Activated T-helper 2 cell treated with anti-CD3 and anti-CD28 coated beads, Interferon-gamma antibody, Interleukin-2, Interleukin-4, amounts not matched to agents 10 μg/mL and 5 μg/mL and 100 μg/mL, durations not matched to agents 14 hours and 24 hours and 36 hours (primary cell): Measurements from ENCODE around the gene MRPL41. TPM values are rescaled to one million over a fixed set of nuclear protein-coding genes. Genes with fewer than 3 reads are reported as not detected.
A peak's percentile ranks its signal among the peaks of the same experiment; 100 is the strongest.

Experiments
- DNase-seq: peaks from one replicate; pipeline ENCODE4 v3.0.0; 2021; ENCODE audit warnings: low spot score
- H3K27ac Mint-ChIP-seq: one replicate; pipeline ENCODE4 v1.8.0; 2021; ENCODE audit warnings: mixed read lengths
- H3K27me3 Mint-ChIP-seq: one replicate; pipeline ENCODE4 v1.8.0; 2021; ENCODE audit warnings: low read depth, mixed read lengths
- H3K36me3 Mint-ChIP-seq: one replicate; pipeline ENCODE4 v1.8.0; 2021; ENCODE audit warnings: low read depth, mixed read lengths
- H3K4me1 Mint-ChIP-seq: one replicate; pipeline ENCODE4 v1.8.0; 2021; ENCODE audit warnings: low read depth, mixed read lengths
- H3K4me3 Mint-ChIP-seq: one replicate; pipeline ENCODE4 v1.8.0; 2021; ENCODE audit warnings: low read depth, mild to moderate bottlenecking, moderate library complexity, mixed read lengths
- H3K9me3 Mint-ChIP-seq: one replicate; pipeline ENCODE4 v1.8.0; 2021; ENCODE audit warnings: mixed read lengths
- intact Hi-C: fragments of 100-400 bp; cut with micrococcal nuclease; formaldehyde crosslinking; loops from one replicate; pipeline ENCODE4 v1.15.1; 2023
- total RNA-seq: library from RNA; stranded (reverse); gene quantifications from 2 replicates; pipeline ENCODE4 v1.2.3, GENCODE V29; 2022

Gene MRPL41
- total RNA-seq, 1 donor from 2014 or later, result 43.2 TPM

- H3K4me1 Mint-ChIP-seq, result peaks cover 12% of the 10 kb centered on the region
- no peaks in the 10 kb centered on the region for H3K9me3 Mint-ChIP-seq
- intact Hi-C loops, result no loop called here
- no peaks in the 10 kb centered on the region for H3K27me3 Mint-ChIP-seq
- DNase-seq, result no peak
- no peak overlapping the region for H3K27ac Mint-ChIP-seq
- no peak overlapping the region for H3K4me3 Mint-ChIP-seq
- peaks cover 34% of the 10 kb centered on the region for H3K36me3 Mint-ChIP-seq
These were observed 18.0 kb downstream of the MRPL41 start for GRCh38 chr9:137569609-137570203.

- H3K27me3 Mint-ChIP-seq, result no peaks in the 10 kb centered on the region
- no peak overlapping the region for H3K4me3 Mint-ChIP-seq
- peaks cover 43% of the 10 kb centered on the region for H3K36me3 Mint-ChIP-seq
- H3K4me1 Mint-ChIP-seq, result peaks cover 15% of the 10 kb centered on the region
- no peak overlapping the region for H3K27ac Mint-ChIP-seq
- no peak for DNase-seq
- H3K9me3 Mint-ChIP-seq, result no peaks in the 10 kb centered on the region
- intact Hi-C loops, result no loop called here
These were observed 18.9 kb downstream of the MRPL41 start for GRCh38 chr9:137570566-137570965.

- no peaks in the 10 kb centered on the region for H3K9me3 Mint-ChIP-seq
- H3K36me3 Mint-ChIP-seq, result peaks cover 51% of the 10 kb centered on the region
- H3K4me3 Mint-ChIP-seq, result no peak overlapping the region
- no peak overlapping the region for H3K27ac Mint-ChIP-seq
- DNase-seq, result no peak
- H3K4me1 Mint-ChIP-seq, result peaks cover 27% of the 10 kb centered on the region
- intact Hi-C loops, result no loop called here
- H3K27me3 Mint-ChIP-seq, result no peaks in the 10 kb centered on the region
These were observed 22.5 kb downstream of the MRPL41 start for GRCh38 chr9:137574192-137574591.

GRCh38 chr9:137575364-137575715 is 23.7 kb downstream of the MRPL41 start:
- H3K4me3 Mint-ChIP-seq, result no peak overlapping the region
- no peak for DNase-seq
- peaks cover 24% of the 10 kb centered on the region for H3K4me1 Mint-ChIP-seq
- intact Hi-C loops, result loop anchor here (5.0 kb wide), 1 partner anchor 42 kb away; the partner anchor contains the start of gene EHMT1
- no peaks in the 10 kb centered on the region for H3K27me3 Mint-ChIP-seq
- peaks cover 47% of the 10 kb centered on the region for H3K36me3 Mint-ChIP-seq
- peak overlapping the region; percentile 15 for H3K27ac Mint-ChIP-seq
- H3K9me3 Mint-ChIP-seq, result no peaks in the 10 kb centered on the region

GRCh38 chr9:137575716-137576411 is 24.2 kb downstream of the MRPL41 start:
- H3K4me1 Mint-ChIP-seq, result peaks cover 19% of the 10 kb centered on the region
- no peaks in the 10 kb centered on the region for H3K9me3 Mint-ChIP-seq
- no peaks in the 10 kb centered on the region for H3K27me3 Mint-ChIP-seq
- intact Hi-C loops, result loop anchor here (5.0 kb wide), 1 partner anchor 41 kb away; the partner anchor contains the start of gene EHMT1
- peak overlapping the region; percentile 51 for H3K4me3 Mint-ChIP-seq
- H3K36me3 Mint-ChIP-seq, result peaks cover 42% of the 10 kb centered on the region
- no peak for DNase-seq
- H3K27ac Mint-ChIP-seq, result peak overlapping the region; percentile 15

GRCh38 chr9:137578518-137579258 is 27.0 kb downstream of the MRPL41 start, which contains the start of gene DPH7:
Gene DPH7 (minus strand): TSS chr9:137578925. CDS start chr9:137578777, 148 bp downstream.
- H3K9me3 Mint-ChIP-seq, result no peaks in the 10 kb centered on the region
- H3K4me1 Mint-ChIP-seq, result peaks cover 18% of the 10 kb centered on the region
- intact Hi-C loops, result loop anchor here (2.0 to 5.0 kb wide), 2 partner anchors 28 to 39 kb away; partner anchors contain the start of genes EHMT1, MRPL41 and PNPLA7
- H3K36me3 Mint-ChIP-seq, result peaks cover 52% of the 10 kb centered on the region
- H3K27me3 Mint-ChIP-seq, result no peaks in the 10 kb centered on the region
- DNase-seq, result peak; percentile 91
- peak within 1 kb of the TSS; percentile 42 for H3K27ac Mint-ChIP-seq
- peak within 1 kb of the TSS; percentile 84 for H3K4me3 Mint-ChIP-seq

- Mint-ChIP-seq H3K27ac (peak overlapping the region; percentile 42), H3K27me3 (no peaks in the 10 kb centered on the region), H3K36me3 (peaks cover 49% of the 10 kb centered on the region), H3K4me1 (peaks cover 18% of the 10 kb centered on the region), H3K4me3 (peak overlapping the region; percentile 84), H3K9me3 (no peaks in the 10 kb centered on the region)
- DNase-seq, result no peak
- intact Hi-C loops, result loop anchor here (2.0 to 5.0 kb wide), 2 partner anchors 28 to 38 kb away; partner anchors contain the start of genes EHMT1, MRPL41 and PNPLA7
These were observed 27.6 kb downstream of the MRPL41 start for GRCh38 chr9:137579259-137579604.

GRCh38 chr9:137580209-137580953 is 28.7 kb downstream of the MRPL41 start:
- peaks cover 17% of the 10 kb centered on the region for H3K4me1 Mint-ChIP-seq
- no peaks in the 10 kb centered on the region for H3K9me3 Mint-ChIP-seq
- peaks cover 44% of the 10 kb centered on the region for H3K36me3 Mint-ChIP-seq
- H3K27ac Mint-ChIP-seq, result no peak overlapping the region
- H3K27me3 Mint-ChIP-seq, result no peaks in the 10 kb centered on the region
- DNase-seq, result no peak
- H3K4me3 Mint-ChIP-seq, result no peak overlapping the region
- intact Hi-C loops, result no loop called here

GRCh38 chr9:137580954-137581322 is 29.3 kb downstream of the MRPL41 start:
- Mint-ChIP-seq H3K27ac (no peak overlapping the region), H3K4me3 (no peak overlapping the region), H3K27me3 (no peaks in the 10 kb centered on the region), H3K9me3 (no peaks in the 10 kb centered on the region), H3K4me1 (peaks cover 11% of the 10 kb centered on the region), H3K36me3 (peaks cover 41% of the 10 kb centered on the region)
- no peak for DNase-seq
- intact Hi-C loops, result no loop called here

GRCh38 chr9:137581361-137582285 is 29.9 kb downstream of the MRPL41 start:
- Mint-ChIP-seq H3K27me3 (no peaks in the 10 kb centered on the region), H3K4me1 (peaks cover 6% of the 10 kb centered on the region), H3K36me3 (peaks cover 41% of the 10 kb centered on the region), H3K9me3 (no peaks in the 10 kb centered on the region), H3K27ac (no peak overlapping the region), H3K4me3 (no peak overlapping the region)
- intact Hi-C loops, result no loop called here
- DNase-seq, result no peak

- peaks cover 1% of the 10 kb centered on the region for H3K4me1 Mint-ChIP-seq
- peaks cover 44% of the 10 kb centered on the region for H3K36me3 Mint-ChIP-seq
- intact Hi-C loops, result no loop called here
- no peak overlapping the region for H3K27ac Mint-ChIP-seq
- no peak overlapping the region for H3K4me3 Mint-ChIP-seq
- no peak for DNase-seq
- H3K27me3 Mint-ChIP-seq, result no peaks in the 10 kb centered on the region
- no peaks in the 10 kb centered on the region for H3K9me3 Mint-ChIP-seq
These were observed 30.7 kb downstream of the MRPL41 start for GRCh38 chr9:137582286-137582860.
